ENCODE measurements around the gene CYB5D1.
A peak's percentile ranks its signal among the peaks of the same experiment; 100 is the strongest.

CYB5D1 gene

DNA sequence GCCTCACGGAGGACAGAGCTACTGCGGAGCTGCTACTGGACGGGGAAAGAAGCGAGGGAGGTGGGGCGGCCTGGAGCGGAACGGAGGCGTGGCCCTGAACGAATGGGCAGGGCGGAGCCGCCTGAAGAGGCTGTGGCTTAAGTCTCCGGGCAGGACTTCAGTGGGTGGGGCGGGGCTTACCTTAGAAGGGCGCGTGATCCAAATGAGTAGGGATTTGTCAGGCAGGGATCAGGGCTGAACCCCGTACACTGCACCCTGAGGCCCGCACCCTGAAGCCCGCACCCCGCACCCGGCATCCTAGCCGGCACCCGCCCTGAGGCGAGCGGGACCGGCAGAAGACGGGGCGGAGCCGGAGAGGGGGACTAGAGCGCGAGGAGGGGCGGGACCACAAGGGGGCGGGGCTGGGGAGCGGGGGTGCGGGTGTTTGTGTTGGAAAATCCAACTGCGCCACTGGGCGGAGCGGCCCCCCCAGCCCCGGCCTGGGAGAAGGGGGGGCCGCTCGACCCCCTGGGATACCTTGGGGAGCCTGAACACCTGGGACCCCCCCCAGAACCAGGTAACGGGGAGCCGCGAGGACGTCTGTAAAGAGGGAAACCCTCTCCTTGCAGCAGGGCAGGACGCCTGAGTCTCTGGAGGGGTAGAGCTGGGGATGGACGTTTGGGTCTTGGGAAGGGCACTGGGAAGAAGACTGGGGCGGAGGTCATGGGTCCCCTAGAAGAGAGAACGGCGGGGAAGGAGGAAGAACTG is 23.8 kb upstream of the CYB5D1 start, which contains the start of gene KDM6B:
Gene KDM6B, plus strand, starts transcription at position 423 of the 747 bp plus-strand sequence. CDS start 11,338 bp downstream, outside the sequence.
- DNase-seq (ENCODE audit: low read depth in 4 of 4, low spot score in 1 of 4): peak; percentile 64 to 86 (median 72)

DNA sequence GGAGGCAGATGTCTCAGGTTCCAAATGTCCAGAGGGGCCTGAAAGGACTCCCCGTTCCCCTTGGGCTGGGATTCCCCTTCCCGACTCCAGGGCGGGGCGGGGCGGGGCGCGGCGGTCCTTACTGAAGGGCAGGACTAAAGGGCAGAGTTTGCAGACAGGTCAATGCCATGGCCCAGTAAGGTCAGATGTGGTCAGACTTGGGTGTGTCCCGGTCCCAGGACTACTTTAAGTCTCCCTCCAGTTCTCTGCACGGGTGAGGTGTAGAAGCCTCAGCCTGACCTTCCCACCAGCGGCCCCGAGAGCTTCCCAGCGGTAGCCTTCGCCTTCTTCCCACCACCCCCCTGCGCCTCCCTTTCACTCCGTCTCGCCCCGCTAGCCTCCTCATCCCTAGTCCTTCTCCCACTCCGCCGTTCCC is 23.3 kb upstream of the CYB5D1 start:
- no peak for DNase-seq (ENCODE audit: low read depth in 4 of 4, low spot score in 1 of 4)

DNA sequence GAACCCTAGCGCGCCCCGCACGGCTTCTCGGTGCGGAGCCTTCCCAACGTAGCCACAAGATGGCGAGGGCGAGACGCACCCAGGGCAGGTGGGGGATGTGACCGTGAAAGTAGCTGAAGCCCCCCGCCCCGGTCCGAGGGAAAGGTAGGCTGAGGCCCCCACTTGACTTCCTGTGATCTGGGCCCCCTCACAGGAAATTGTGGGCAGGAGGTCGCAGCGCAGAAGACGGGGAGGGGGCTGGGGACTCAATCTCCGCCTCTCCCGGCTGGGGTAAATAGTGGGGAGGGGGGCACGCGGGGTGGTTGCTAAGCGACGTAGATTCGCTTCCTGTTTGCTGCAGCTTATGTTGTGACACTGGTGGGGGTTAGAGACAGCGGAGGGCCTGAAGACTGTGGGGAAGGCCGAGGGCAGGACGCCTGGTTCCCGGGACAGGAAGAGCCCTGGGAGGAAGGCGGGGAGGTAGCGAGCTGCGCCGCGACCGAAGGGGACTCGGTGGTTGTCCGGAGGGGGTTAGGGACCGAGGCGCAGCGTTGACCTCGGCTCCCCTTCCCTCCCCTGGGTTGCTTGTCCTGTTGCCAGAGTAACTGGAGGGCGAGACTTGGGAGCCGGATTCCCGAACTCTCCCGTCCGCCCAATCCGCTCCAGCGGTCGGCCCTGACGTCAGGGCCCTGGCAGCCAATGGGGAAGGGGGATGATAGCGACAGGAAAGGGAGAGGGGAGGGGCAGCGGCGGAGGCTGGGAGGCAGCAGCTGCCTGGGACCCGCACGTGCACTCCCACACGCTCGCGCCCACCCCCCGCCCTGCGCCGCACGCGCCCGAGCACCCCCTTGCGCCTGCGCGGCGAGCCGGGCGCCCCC is 22.6 kb upstream of the CYB5D1 start:
- DNase-seq (ENCODE audit: low read depth in 4 of 4, low spot score in 1 of 4): peak; percentile 73 to 92 (median 80)

DNA sequence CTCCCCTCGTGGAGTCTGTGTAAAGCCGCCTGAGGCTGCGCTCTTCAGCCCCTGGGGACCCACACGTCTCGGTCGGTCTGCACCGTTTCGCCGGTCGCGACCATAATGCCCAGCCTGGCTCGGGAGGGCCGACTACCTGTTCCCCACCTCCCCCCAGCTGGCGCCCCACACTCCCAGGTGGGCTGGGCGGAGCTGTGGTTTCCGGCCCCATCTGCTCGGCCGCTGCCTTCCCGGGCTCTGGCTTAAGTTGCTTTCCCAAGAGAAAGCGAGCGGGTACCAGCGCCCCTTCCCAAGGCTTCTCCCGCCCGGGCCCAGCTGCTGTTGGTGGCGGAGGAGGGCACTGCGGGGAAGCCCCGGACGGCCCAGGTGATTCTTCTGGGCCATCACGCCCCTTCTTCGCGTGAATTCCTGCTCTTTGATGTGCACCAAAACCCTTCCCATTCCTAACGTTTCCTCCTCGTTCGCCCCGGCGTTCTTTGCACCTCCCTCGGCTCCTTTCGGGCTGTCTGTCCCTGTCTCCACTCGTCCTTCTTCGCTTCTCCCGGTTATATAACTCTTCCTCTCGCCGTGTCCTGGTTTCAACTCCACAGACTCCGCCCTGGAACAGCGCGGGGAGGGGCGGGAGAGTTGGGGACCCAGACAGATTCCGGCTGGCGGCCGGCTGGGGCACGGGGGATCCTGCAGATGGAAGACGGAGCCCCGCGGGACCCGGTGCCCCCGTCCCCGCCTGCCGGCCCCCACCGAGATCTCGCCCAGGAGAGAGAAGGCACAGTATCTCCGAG is 21.8 kb upstream of the CYB5D1 start:
- DNase-seq (ENCODE audit: low read depth in 4 of 4, low spot score in 1 of 4): no peak

DNA sequence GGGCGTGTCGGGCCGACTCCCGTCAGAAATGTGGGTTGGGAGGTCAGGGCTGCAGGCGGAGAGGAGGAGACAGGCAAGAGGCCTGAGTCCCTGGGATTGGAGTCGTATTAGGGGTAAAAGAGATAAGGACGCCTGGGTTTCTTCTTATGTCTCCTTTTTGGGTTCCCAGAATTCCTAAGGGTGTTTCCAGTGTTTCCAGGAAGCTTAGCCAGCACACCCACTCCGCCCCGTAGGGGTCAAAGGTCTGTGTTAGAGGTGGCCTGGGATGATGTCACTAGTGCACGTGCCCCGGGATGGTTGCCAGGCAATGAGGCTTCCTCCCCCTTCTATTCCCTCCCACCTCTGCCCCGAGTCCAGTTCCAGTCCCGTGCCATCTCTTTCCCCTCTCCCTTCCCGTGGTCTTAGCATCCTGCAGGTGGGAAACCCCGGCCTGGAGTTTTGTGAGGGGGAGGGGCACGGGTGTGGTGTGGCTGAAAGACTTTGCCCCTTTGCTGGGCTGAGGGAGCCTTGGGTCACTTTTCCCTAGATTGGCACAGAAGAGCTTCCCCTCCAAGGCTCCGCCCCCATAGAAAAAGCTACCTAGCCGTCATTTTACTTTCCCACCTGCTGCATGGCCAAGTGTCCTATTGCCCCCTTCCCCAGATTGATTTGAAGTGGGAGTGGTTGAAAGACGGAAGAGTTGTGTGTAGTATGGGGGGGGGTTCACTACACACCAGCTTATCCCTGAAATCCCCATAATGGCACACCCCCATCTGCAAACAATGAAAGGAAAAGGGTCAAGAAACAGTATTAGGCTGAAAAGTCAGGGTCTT is 21.0 kb upstream of the CYB5D1 start:
- DNase-seq (ENCODE audit: low read depth in 4 of 4, low spot score in 1 of 4): peak in 1 of 4 experiments; percentile 71

DNA sequence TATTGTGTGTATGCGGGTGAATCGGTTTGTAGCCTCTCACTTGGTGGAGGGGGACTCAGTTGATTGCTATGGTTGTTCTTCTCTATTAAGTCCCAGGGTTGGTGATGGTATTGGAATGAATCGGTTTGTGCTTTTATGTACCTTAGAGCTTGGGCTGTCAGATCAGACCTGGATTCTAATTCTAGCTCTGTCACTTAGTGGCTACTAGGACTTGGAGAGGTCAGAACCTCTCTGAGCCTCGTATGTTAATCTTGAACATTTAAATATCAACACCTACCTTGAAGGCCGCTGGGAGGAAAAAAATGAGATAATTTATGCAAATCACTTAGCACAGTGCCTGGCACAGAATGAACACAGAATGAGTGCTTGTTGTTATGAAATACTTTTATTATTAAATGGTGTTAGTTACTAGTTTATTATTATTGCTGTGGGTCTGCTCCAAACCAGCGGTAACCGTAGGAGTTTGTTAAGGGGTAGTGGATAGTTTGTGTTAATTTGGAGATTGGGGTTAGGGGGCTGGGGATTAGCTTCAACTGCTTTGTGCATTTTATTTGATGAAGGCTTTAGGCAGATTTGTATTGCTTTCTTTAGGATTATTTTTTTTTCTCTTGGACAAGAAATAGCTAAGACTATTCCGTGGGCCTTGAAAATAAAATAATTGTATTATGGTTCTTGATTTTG is 20.3 kb upstream of the CYB5D1 start:
- DNase-seq (ENCODE audit: low read depth in 4 of 4, low spot score in 1 of 4): no peak

DNA sequence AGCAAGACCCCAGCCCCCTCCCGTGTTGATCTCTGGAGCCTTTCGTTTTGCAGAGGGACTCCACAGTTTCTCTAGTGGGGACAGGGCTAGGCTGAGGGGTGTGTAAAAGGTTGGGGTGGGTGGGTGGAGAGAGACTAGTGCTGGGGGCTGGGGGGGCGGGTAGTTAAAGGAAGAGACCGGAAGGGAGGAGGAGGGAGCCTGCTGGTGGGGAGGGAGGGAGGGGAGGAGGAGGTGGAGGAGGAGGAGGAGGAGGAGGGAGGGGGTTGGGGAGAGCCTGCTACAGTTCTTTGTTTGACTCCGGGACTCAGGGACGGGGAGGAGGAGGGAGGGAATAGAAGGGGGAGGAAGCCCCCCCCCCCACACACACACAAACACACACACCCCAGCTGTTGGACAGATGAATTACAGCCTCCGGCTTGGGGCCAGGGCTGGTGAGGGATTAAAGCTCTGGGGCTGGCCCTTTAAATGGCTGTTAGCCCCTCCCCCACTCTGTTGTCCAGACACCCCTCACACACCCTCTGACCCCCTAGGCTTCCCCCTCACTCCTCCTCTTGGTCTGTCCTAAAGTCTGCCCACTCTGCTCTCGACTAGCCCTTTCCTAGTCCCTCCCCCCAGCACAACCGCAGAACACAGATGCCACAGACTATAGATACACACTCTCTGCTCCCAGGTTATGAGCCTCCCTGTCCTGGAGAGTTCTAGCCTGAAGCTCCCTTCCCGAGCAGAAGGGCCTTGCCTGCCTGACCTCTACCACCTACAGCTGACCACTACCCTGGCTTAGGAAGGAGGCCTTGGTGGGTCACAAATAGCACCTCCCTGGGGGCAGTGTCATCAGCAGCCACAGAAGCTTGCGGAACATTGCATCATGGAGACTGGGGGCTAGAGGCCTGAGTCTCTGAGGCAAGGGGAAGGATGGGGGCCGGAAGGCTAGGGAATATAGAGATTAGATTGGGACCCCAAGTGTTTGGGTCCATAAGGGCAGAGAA is 19.4 kb upstream of the CYB5D1 start:
- no peak for DNase-seq (ENCODE audit: low read depth in 4 of 4, low spot score in 1 of 4)

DNA sequence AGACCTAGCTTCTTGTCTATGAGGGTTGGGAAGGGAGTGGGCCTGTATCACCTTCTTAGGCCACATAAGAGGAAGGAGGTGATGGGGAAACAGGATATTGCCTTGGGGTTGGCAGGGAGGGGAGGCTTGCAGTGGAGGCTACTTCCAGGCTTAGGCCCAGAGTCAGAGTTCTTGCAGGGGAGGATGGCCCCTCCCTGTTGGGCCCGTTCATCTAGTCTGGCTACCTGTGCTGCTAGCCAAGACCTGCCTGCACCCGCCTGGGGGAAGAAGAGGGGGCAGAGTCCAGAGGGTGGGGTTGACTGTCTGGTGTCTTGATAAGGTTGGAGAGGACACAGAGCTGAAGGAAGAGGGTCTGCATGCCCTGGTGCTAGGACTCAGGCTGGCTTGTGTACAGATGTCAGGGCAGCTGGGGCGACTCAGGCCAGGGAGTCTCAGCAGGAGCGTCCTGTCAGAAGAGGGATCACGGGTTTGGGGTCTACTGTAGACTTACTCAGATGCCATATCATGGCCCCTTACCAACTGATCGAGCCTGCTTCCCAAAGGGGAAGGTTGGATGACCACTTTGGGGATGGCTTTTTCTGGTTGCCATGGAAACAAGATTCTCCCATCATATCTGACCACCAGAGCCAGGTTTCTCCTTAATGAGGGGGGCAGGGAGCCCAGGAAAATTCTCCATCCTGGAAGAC is 18.5 kb upstream of the CYB5D1 start:
- DNase-seq (ENCODE audit: low read depth in 4 of 4, low spot score in 1 of 4): no peak

DNA sequence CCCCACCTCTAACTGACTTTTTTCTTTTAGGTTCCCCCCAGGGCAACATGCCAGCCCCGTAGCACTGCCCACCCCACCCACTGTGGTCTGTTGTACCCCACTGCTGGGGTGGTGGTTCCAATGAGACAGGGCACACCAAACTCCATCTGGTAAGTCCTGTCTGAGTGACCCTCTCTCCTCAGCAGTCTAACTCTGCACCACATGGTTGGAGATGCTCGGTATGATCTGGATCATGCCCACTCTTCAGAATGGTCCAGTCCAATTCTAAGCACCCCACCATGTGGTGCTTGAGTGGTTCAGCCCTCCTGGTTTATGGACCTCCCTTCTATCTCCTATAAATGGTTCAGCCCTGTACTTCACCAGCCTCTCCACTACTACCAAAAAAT is 17.9 kb upstream of the CYB5D1 start:
- DNase-seq (ENCODE audit: low read depth in 4 of 4, low spot score in 1 of 4): no peak

DNA sequence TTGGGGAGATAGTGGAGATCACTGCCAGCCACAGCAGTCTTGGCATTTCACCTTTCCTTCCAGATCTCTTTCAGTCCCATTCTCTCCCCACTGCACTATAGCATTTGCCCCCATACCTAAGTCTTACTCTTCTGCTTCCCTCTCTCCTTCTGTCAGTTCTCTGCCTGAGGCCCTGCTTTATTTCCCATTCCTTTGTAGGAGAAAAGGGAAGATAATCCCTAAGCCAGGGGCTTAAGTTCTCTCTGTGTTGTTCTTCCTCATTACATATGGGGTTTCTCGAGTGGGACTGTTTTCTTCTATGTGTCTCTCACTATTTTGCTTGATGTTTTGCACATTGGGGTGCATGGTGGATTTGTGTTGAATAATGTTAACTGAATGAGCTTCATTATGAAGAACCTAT is 17.4 kb upstream of the CYB5D1 start:
- no peak for DNase-seq (ENCODE audit: low read depth in 4 of 4, low spot score in 1 of 4)

DNA sequence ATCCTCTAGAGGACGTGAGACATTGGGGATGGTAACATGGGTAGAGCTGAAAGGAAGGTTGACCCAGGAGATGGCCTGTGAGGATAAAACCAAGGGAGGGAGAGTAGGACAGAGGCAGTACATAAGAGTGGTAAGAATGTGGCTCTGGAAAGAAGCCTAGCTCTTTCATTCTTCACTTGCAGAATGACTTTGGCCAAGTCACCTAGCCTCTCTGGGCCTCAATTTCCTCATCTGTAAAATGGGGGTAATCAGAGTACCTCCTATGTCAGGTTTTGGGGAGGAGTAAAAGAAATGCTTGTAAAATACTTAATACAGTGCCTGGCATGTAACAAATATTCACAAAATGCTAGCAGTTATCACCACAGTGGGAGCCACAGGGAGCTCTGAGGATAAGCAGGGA is 16.9 kb upstream of the CYB5D1 start:
- DNase-seq (ENCODE audit: low read depth in 4 of 4, low spot score in 1 of 4): no peak

DNA sequence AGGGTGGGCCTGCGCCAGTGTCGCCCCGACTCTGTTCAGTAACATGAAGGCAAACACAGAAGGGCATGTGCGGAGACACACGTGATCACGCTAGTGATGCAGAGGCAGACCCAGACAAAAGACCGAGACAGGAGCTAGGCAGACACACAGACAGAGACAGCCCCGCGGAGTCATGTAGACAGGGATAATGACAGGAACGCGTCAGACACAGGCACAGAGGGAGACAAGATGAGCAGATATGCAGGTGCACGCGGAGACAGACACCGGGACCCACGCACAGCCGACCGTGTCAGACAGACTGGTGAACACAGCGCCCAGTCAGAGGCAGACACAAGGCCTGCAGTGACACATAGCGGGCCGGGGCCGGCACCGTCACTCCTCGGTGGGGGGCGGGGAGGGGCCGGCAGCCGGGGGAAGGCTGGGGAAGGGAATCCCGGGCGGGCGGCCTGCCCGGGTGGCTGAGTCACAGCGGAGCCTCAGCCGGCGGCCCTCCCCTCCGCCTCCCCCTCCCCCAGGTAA is 16.3 kb upstream of the CYB5D1 start:
- peak; percentile 82 to 94 (median 90) for DNase-seq (ENCODE audit: low read depth in 4 of 4, low spot score in 1 of 4)

DNA sequence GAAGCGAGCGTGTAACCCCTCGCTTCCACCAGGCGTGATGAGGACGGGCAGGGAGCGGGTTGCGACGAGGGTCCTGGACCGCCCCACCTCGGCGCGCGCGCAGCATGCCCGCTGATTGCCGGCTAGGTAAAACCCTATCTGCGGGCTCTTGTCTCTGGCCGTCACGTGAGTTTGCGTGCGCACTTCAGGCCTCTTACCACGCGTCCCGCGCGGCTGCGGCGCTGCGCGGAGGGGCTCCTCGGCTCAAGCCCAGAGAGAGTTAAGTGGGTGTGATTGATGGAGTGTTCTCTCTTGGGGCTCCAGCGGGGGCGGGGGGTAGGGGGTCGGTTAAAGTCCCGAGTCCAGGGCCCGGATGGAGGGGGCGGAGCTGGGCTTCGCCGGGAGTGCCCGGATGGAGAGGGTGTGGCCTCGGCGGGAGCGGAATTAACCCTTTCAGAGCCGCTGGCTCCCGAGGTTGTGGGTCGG is 15.9 kb upstream of the CYB5D1 start:
- peak; percentile 61 to 80 (median 74) for DNase-seq (ENCODE audit: low read depth in 4 of 4, low spot score in 1 of 4)

DNA sequence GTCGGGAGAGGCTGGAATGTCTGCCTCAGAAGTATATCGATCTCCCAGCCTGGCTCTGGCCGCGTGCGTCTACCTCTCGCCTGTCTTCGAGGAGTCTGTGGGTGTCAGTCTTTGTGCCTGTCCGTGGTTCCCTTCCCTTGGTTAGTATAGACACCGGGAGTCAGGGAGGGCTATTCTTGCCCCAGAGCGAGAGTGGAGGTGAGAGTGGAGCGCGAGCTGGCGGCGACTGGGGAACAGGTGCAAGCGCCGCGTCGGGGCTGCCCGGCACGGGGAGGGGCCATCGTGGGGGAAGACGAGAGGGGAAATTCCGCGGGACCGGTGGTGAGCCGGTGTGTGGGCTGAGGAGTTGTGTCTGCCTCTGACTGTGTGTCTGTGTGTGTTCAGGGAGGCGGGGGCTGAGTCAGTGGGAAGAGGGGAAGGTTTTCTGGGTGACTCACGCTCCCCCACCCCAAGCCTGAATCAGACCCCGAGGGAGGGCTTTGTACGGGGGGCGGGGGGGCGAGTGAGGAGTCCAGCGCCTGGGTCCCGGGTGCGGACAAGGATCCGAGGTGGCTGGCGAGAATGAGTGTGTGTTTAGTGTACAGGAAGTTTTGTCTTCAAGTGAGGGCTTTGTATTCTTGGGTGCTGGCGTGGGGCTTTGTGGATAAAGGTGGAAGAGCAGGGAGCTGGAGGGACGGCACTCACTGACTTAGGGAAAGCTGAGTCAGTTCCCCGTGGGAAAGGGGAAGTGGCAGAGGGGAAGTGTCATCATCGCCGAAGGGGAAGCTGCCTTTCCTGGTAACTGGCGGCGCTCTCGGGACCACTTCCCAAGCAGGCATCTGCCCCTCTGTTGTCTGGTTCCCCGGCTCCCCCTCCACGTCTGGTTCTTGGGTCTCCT is 15.2 kb upstream of the CYB5D1 start:
- peak; percentile 91 to 96 (median 94) for DNase-seq (ENCODE audit: low read depth in 4 of 4, low spot score in 1 of 4)

DNA sequence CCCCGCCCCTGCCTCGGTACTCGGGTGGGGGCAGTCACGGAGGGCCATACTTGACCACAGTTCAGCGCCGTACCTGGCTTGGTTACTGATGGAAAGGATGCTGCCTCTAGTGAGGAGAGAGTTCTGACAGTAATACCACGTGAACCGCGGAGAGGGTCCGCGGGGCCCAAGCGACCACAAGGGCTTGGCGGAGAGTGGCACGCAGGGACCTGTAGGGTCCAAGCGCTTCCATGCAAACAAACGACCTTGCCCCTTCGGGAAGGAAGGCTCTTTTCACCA is 14.6 kb upstream of the CYB5D1 start:
- no peak for DNase-seq (ENCODE audit: low read depth in 4 of 4, low spot score in 1 of 4)

DNA sequence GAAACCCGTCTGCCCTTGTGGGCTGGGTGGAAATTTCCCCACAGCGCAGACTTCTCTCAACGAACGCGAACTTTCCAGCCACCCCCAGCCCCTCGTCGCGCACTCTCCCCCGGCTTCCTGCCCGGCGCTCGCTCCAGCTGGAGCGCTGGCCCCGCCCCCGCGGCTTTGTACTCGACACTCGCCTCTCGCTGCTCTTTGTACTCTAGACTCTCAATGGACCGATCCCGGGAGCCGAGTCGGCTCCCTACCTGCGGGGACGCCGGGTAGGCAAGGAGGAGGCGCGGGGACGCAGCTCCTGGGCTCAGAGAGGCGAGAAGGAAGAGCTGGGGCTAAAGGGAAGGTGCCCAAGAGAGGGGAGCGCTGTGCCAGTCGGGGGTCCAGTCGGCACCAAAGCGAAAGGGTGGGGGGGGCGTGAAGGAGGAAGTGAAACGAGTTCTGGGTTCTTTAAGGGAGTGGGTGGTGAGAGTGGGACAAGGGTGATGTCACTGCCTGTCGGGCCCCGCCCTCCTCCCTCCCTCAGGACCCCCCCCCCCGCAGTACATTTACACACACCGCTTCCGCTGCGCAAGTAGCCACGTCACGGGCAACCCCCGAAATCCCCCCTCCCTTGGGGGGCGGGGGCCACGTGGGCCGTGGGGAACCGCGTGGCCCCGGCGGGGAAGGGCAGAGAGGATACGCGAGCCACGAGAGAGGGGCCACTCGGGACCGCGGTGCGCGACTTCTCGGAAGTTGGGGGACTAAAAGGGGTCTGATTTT is 14.1 kb upstream of the CYB5D1 start:
- peak; percentile 77 to 85 (median 82) for DNase-seq (ENCODE audit: low read depth in 4 of 4, low spot score in 1 of 4)
